HepG2 (cell line): Measurements from ENCODE around the gene CGNL1. TPM values are rescaled to one million over a fixed set of nuclear protein-coding genes. Genes with fewer than 3 reads are reported as not detected.

Experiments used
- ATAC-seq: fragments of 200-7000 bp; cut with Tn5 transposase; 3 replicates; pipeline ENCODE4 v1.9.1; 2020; ENCODE audit warnings: mild to moderate bottlenecking, moderate library complexity
- BruUV-seq: library from RNA; stranded (reverse); fragments of 400-500 nt; replicated peaks from 2 replicates; lab custom pipeline; 2021; lab: Mats Ljungman, UMichigan
- CTCF ChIA-PET: fragments of 300-600 bp; formaldehyde crosslinking; extraction: SDS; loops from one replicate; lab custom pipeline; 2021; ENCODE audit warnings: low total read pairs, inconsistent platforms, low intra/inter-chr PET ratio; lab: Yijun Ruan, JAX
- POLR2A ChIA-PET: fragments of 350-600 bp; sonication (Branson Sonifier 250); formaldehyde crosslinking; loops from one replicate; lab custom pipeline; 2020; ENCODE audit warnings: antibody characterized with exemption, inconsistent platforms; lab: Yijun Ruan, JAX
- DNase-seq: peaks from one replicate; pipeline ENCODE4 v3.0.0-alpha.2; 2015; ENCODE audit warnings: low spot score
- FAIRE-seq: peaks from 3 replicates; lab custom pipeline; 2011; peaks lifted over from hg19 to GRCh38; lab: Jason Lieb, UNC
- H2AFZ ChIP-seq: one replicate; pipeline ENCODE4 v1.6.1; 2011; ENCODE audit warnings: low read length, inconsistent platforms
- H3K27ac ChIP-seq: fragments of 300-600 bp; 3 replicates; pipeline ENCODE4 v1.8.0; 2011; ENCODE audit warnings: mixed run types, mild to moderate bottlenecking, mixed read lengths, low read length, inconsistent platforms; ENCODE audit not compliant: insufficient read depth; ENCODE audit errors: extremely low read length
- H3K27me3 ChIP-seq, 2 experiments: fragments of 200-600 bp in 1 of 2; 2 replicates in 1 of 2; 3 replicates in 1 of 2; pipeline versions ENCODE4 v1.6.0 to v1.8.0; 2011; ENCODE audit warnings: low read length in 2 of 2, mild to moderate bottlenecking in 2 of 2, moderate library complexity in 2 of 2, inconsistent platforms in 1 of 2; ENCODE audit not compliant: insufficient read depth in 2 of 2, control insufficient read depth in 1 of 2
- H3K36me3 ChIP-seq, 2 experiments: fragments of 200-600 bp in 1 of 2; replicated peaks in 1 of 2; 2 replicates in 1 of 2; 3 replicates in 1 of 2; pipeline versions ENCODE4 v1.5.1 to v1.8.0; 2011; ENCODE audit warnings: low read length in 2 of 2, inconsistent platforms in 1 of 2; ENCODE audit not compliant: insufficient read depth in 2 of 2, control insufficient read depth in 1 of 2
- H3K4me1 ChIP-seq: 2 replicates; pipeline ENCODE4 v1.5.1; 2012; ENCODE audit warnings: low read length, inconsistent platforms; ENCODE audit not compliant: insufficient read depth
- H3K4me2 ChIP-seq: 2 replicates; pipeline ENCODE4 v1.6.0; 2011; ENCODE audit warnings: low read depth, low read length, inconsistent platforms
- H3K4me3 ChIP-seq, 3 experiments: fragments of 200-600 bp in 1 of 3; sonication (generic), shearing (Covaris generic) in 1 of 3; replicated peaks in 1 of 3; 2 replicates each; pipeline ENCODE4 v1.5.1; 2011 to 2016; ENCODE audit warnings: low read length in 3 of 3, inconsistent platforms in 2 of 3, low read depth in 2 of 3, mild to moderate bottlenecking in 2 of 3, control low read depth in 1 of 3, mixed read lengths in 1 of 3; ENCODE audit not compliant: insufficient read depth in 1 of 3
- H3K79me2 ChIP-seq: one replicate; pipeline ENCODE4 v1.6.1; 2011; ENCODE audit warnings: low read length, inconsistent platforms; ENCODE audit not compliant: insufficient read depth
- H3K9ac ChIP-seq: 2 replicates; pipeline ENCODE4 v1.6.0; 2011; ENCODE audit warnings: mild to moderate bottlenecking, low read depth, low read length, inconsistent platforms; ENCODE audit not compliant: insufficient read depth
- H3K9me3 ChIP-seq: 2 replicates; pipeline ENCODE4 v1.5.1; 2012; ENCODE audit warnings: mild to moderate bottlenecking, low read length
- H4K20me1 ChIP-seq: 2 replicates; pipeline ENCODE4 v1.6.0; 2011; ENCODE audit warnings: inconsistent platforms, mild to moderate bottlenecking, low read length, moderate library complexity; ENCODE audit not compliant: insufficient read depth
- JUNB ChIP-seq: sonication (generic); formaldehyde crosslinking; IDR thresholded peaks from 2 replicates; pipeline ENCODE4 v1.8.0; 2022; ENCODE audit warnings: missing genetic modification reagents, mild to moderate bottlenecking, borderline replicate concordance
- MNT ChIP-seq: fragments of 450-650 bp; IDR thresholded peaks from 2 replicates; pipeline ENCODE4 v1.6.1; 2016
- ZKSCAN1 ChIP-seq: fragments of 150-350 bp; IDR thresholded peaks from 2 replicates; pipeline ENCODE4 v1.6.1; 2014; ENCODE audit warnings: low read length
- ZNF205 ChIP-seq: IDR thresholded peaks from 2 replicates; pipeline ENCODE4 v1.6.1; 2018; ENCODE audit warnings: missing biosample characterization, missing genetic modification reagents
- ZNF281 ChIP-seq: sonication (generic); formaldehyde crosslinking; IDR thresholded peaks from 2 replicates; pipeline ENCODE4 v1.4.0; 2020; ENCODE audit warnings: missing genetic modification reagents, borderline replicate concordance
- WGBS: methylation state at CpG from one replicate; pipeline ENCODE4 v1.1.6; 2017; ENCODE audit warnings: low lambda C conversion rate; 5-methylcytosine and 5-hydroxymethylcytosine counted together
- in situ Hi-C: cut with HindIII; loops from 2 replicates; pipeline ENCODE4 v1.10.0; 2017; ENCODE audit warnings: low pct_unique_long_range_greater_than_20kb; ENCODE audit not compliant: extremely low pct_ligation_motif_present
- intact Hi-C: fragments of 100-400 bp; cut with micrococcal nuclease; formaldehyde crosslinking; loops from one replicate; pipeline ENCODE4 v1.10.0; 2022; ENCODE audit not compliant: unreplicated experiment
- polyA plus RNA-seq, 8 experiments: library from polyadenylated mRNA; depleted of rRNA in 3 of 8; stranded (reverse) in 7 of 8; unstranded in 1 of 8; fragments of >200 nt; fragmentation: Illumina TruSeq in 4 of 8; extraction: Trizol in 4 of 8; gene quantifications; 2 replicates each; pipeline versions ENCODE4 v1.2.1 to v1.2.3, GENCODE V29; 2011 to 2016; ENCODE audit warnings: low read depth in 4 of 8, missing spikeins in 1 of 8, mixed read lengths in 1 of 8; ENCODE audit not compliant: insufficient read depth in 1 of 8
- total RNA-seq, 5 experiments: library from RNA; depleted of rRNA; stranded (reverse); fragments of >200 nt; fragmentation: Illumina TruSeq; extraction: Trizol; gene quantifications; 2 replicates each; pipeline ENCODE4 v1.2.3, GENCODE V29; 2016; ENCODE audit warnings: low read depth in 1 of 5

The CGNL1 gene
- total and polyA plus RNA-seq, 2 of the 13 experiments (the other 11 are each of a cell fraction or from before 2014, with no cell fraction given): 5.6 to 15.6 TPM

GRCh38 chr15:57333487-57333886, 42.8 kb upstream of the CGNL1 start:
- Histone ChIP-seq H3K36me3 (no peaks in the 10 kb centered on the region), H3K27me3 (peaks cover 9 to 58% of the 10 kb centered on the region in 2 experiments), H3K4me3 (no peak overlapping the region), H3K4me2 (no peak overlapping the region), H3K79me2 (no peaks in the 10 kb centered on the region), H3K9ac (no peak overlapping the region), H4K20me1 (no peaks in the 10 kb centered on the region), H3K4me1 (peaks cover 22% of the 10 kb centered on the region; the same call in 1 of the 2 replicates), H2AFZ (no peak overlapping the region), H3K9me3 (no peaks in the 10 kb centered on the region), H3K27ac (no peak overlapping the region)
- ChIA-PET CTCF (no interaction called here), POLR2A (no interaction called here)
- DNase-seq: no peak
- intact Hi-C loops (loop anchor here (5.0 to 10.0 kb wide), 2 partner anchors 189 to 784 kb away; no protein-coding TSS in a partner anchor), in situ Hi-C loops (no loop called here)
- WGBS: 36% methylated on average over 4 of the region's 4 CpGs
- ATAC-seq: no peak
- BruUV-seq: no TSS peak
- TF ChIP-seq ZNF281 (CRISPR knock-in tag) (no peak), ZNF205 (CRISPR knock-in tag) (no peak), MNT (peak; percentile 51), ZKSCAN1 (no peak), JUNB (CRISPR knock-in tag) (no peak)
- no peak for FAIRE-seq
